Forelimb muscle (tissue), 1 donor: Measurements from ENCODE around the gene ZNF69. TPM values are rescaled to one million over a fixed set of nuclear protein-coding genes. Genes with fewer than 3 reads are reported as not detected.
A peak's percentile ranks its signal among the peaks of the same experiment; 100 is the strongest.
"Not testable (repeated sequence)": the region's sequence is repeated elsewhere in the genome, so short reads cannot be mapped to it uniquely, and the experiment has no call there.

Experiments
- DNase-seq: peaks from one replicate; pipeline ENCODE4 v3.0.0-alpha.2; 2013; ENCODE audit warnings: low read depth
- polyA plus RNA-seq: library from polyadenylated mRNA; unstranded; fragments of 120-200 nt; gene quantifications from one replicate; pipeline ENCODE4 v1.2.1, GENCODE V29; 2013; ENCODE audit not compliant: insufficient read length

ZNF69 gene
- polyA plus RNA-seq, 1 donor, result 3.4 TPM

- DNase-seq, result no peak
Observed at GRCh38 chr19:11894851-11895250, 7.3 kb downstream of the ZNF69 start.

- no peak for DNase-seq
Observed at GRCh38 chr19:11902228-11902627, 14.6 kb downstream of the ZNF69 start.

GRCh38 chr19:11905928-11906327 is 18.3 kb downstream of the ZNF69 start:
- no peak for DNase-seq

- DNase-seq, result not testable (repeated sequence)
Observed at GRCh38 chr19:11911937-11912336, 24.4 kb downstream of the ZNF69 start.

- not testable (repeated sequence) for DNase-seq
Observed at GRCh38 chr19:11914417-11915051, 27.0 kb downstream of the ZNF69 start.

- DNase-seq, result no peak
Observed at GRCh38 chr19:11921852-11922495, 34.4 kb downstream of the ZNF69 start.

- DNase-seq, result peak; percentile 74
Observed at GRCh38 chr19:11924886-11925650, 37.5 kb downstream of the ZNF69 start, which contains the start of gene ZNF700. TSS of gene ZNF700 (plus strand) at chr19:11925107. CDS start at chr19:11925211, 104 bp downstream.

GRCh38 chr19:11925651-11926187 is 38.1 kb downstream of the ZNF69 start:
- not testable (repeated sequence) for DNase-seq

- no peak for DNase-seq
Observed at GRCh38 chr19:11927227-11927626, 39.6 kb downstream of the ZNF69 start.

- no peak for DNase-seq
Observed at GRCh38 chr19:11931051-11931450, 43.5 kb downstream of the ZNF69 start.

GRCh38 chr19:11931513-11931912 is 43.9 kb downstream of the ZNF69 start:
- DNase-seq, result no peak

GRCh38 chr19:11935829-11936228 is 48.2 kb downstream of the ZNF69 start:
- DNase-seq, result not testable (repeated sequence)

- not testable (repeated sequence) for DNase-seq
Observed at GRCh38 chr19:11938383-11938782, 50.8 kb downstream of the ZNF69 start.

- DNase-seq, result not testable (repeated sequence)
Observed at GRCh38 chr19:11941361-11941887, 53.8 kb downstream of the ZNF69 start.

GRCh38 chr19:11942008-11942842 is 54.6 kb downstream of the ZNF69 start:
- no peak for DNase-seq

- DNase-seq, result no peak
Observed at GRCh38 chr19:11942843-11943108, 55.2 kb downstream of the ZNF69 start.

- DNase-seq, result no peak
Observed at GRCh38 chr19:11944656-11945055, 57.1 kb downstream of the ZNF69 start.

- DNase-seq, result no peak
Observed at GRCh38 chr19:11948646-11949045, 61.1 kb downstream of the ZNF69 start.

GRCh38 chr19:11949201-11949600 is 61.6 kb downstream of the ZNF69 start:
- no peak for DNase-seq

GRCh38 chr19:11949614-11950080 is 62.1 kb downstream of the ZNF69 start:
- DNase-seq, result not testable (repeated sequence)

- DNase-seq, result no peak
Observed at GRCh38 chr19:11950312-11950711, 62.7 kb downstream of the ZNF69 start.
